Activated CD4-positive, alpha-beta T cell treated with anti-CD3 and anti-CD28 coated beads for 24 hours (primary cell): ENCODE results near the gene RCSD1.

ENCODE experiments used
- DNase-seq, 2 donors: peaks; one replicate each; pipeline ENCODE4 v3.0.0-alpha.2; 2020; ENCODE audit warnings: low read depth in 2 of 2

RCSD1 gene

GRCh38 chr1:167746013-167746672, 116.1 kb downstream of the RCSD1 start:
- no peak for DNase-seq

- DNase-seq = no peak
These were observed 117.1 kb downstream of the RCSD1 start for GRCh38 chr1:167746988-167747655.

DNA sequence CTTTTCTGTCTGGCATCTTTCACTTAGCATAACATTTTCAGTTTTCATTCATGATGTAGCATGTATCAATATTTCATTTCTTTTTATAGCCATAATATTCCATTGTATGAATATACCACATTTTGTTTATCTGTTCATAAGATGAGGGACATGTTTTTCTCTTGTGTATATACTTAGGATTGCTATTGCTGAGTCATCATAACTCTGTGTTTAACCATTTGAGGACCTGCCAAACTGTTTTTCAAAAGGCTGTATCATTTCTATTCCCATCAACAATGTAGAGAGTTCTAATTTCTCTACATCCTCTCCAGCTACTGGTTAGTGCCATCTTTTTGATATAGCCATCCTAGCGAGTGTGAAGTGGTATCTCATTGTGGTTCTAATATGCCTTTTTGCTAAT, 118.0 kb downstream of the RCSD1 start:
- DNase-seq = no peak

GRCh38 chr1:167748906-167749305, 118.9 kb downstream of the RCSD1 start:
- DNase-seq = no peak

DNA sequence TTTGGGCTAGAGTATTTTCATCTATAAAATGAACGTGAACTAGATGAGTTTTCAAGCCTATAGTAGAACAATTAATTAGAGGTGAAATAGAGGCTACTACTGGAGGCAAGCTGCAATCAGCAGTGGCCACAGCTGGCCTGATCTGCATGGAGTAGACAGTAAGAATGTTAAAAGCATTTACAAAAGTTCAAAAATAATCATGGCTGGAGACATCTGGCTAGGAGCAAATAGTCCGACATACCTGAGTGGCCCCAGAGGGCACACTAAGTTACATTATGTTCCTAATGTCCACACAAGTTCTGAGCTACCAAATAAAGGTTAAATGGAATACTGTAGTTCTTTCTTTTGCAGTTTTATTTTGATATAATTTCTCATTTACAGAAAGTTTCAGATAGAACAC, 119.7 kb downstream of the RCSD1 start:
- DNase-seq = no peak

GRCh38 chr1:167750641-167751040, 120.6 kb downstream of the RCSD1 start:
- no peak for DNase-seq

GRCh38 chr1:167751676-167752075, 121.6 kb downstream of the RCSD1 start:
- no peak for DNase-seq

GRCh38 chr1:167752219-167752985, 122.4 kb downstream of the RCSD1 start:
- no peak for DNase-seq

GRCh38 chr1:167755654-167756053, 125.6 kb downstream of the RCSD1 start:
- no peak for DNase-seq
